ENCODE measurements around the gene TENM4. TPM values are rescaled to one million over a fixed set of nuclear protein-coding genes. Genes with fewer than 3 reads are reported as not detected.

Gene TENM4
- total RNA-seq, 1 donor from 2014 or later = 50.7 TPM

GRCh38 chr11:79150966-79151365 lies 289.9 kb downstream of the TENM4 start:
- Mint-ChIP-seq H3K27ac (ENCODE audit: unreplicated experiment) (no peak overlapping the region), H3K4me1 (ENCODE audit: low read depth, unreplicated experiment) (no peaks in the 10 kb centered on the region), H3K9me3 (ENCODE audit: unreplicated experiment) (peaks cover 3% of the 10 kb centered on the region), H3K4me3 (ENCODE audit: unreplicated experiment) (no peak overlapping the region), H3K27me3 (ENCODE audit: unreplicated experiment) (no peaks in the 10 kb centered on the region), H3K36me3 (ENCODE audit: unreplicated experiment) (peaks cover 6% of the 10 kb centered on the region)
- DNase-seq = no peak
- no peak for TF ChIP-seq CTCF (IDR thresholded peaks at IDR 0.05; ENCODE audit: partially characterized antibody, unreplicated experiment)

- H3K27ac Mint-ChIP-seq (ENCODE audit: unreplicated experiment) = no peak overlapping the region
- peaks cover 6% of the 10 kb centered on the region for H3K36me3 Mint-ChIP-seq (ENCODE audit: unreplicated experiment)
- H3K4me3 Mint-ChIP-seq (ENCODE audit: unreplicated experiment) = no peak overlapping the region
- H3K27me3 Mint-ChIP-seq (ENCODE audit: unreplicated experiment) = no peaks in the 10 kb centered on the region
- no peak for DNase-seq
- H3K4me1 Mint-ChIP-seq (ENCODE audit: low read depth, unreplicated experiment) = no peaks in the 10 kb centered on the region
- no peak for TF ChIP-seq CTCF (IDR thresholded peaks at IDR 0.05; ENCODE audit: partially characterized antibody, unreplicated experiment)
- H3K9me3 Mint-ChIP-seq (ENCODE audit: unreplicated experiment) = peaks cover 3% of the 10 kb centered on the region
Observed at GRCh38 chr11:79150320-79150719, 290.5 kb downstream of the TENM4 start.

- H3K4me1 Mint-ChIP-seq (ENCODE audit: low read depth, unreplicated experiment) = no peaks in the 10 kb centered on the region
- DNase-seq = no peak
- TF ChIP-seq CTCF (IDR thresholded peaks at IDR 0.05; ENCODE audit: partially characterized antibody, unreplicated experiment) = no peak
- no peaks in the 10 kb centered on the region for H3K27me3 Mint-ChIP-seq (ENCODE audit: unreplicated experiment)
- H3K36me3 Mint-ChIP-seq (ENCODE audit: unreplicated experiment) = peaks cover 2% of the 10 kb centered on the region
- no peak overlapping the region for H3K27ac Mint-ChIP-seq (ENCODE audit: unreplicated experiment)
- no peaks in the 10 kb centered on the region for H3K9me3 Mint-ChIP-seq (ENCODE audit: unreplicated experiment)
- H3K4me3 Mint-ChIP-seq (ENCODE audit: unreplicated experiment) = no peak overlapping the region
Observed at GRCh38 chr11:79147731-79148130, 293.1 kb downstream of the TENM4 start.

GRCh38 chr11:79147011-79147410 lies 293.8 kb downstream of the TENM4 start:
- no peaks in the 10 kb centered on the region for H3K9me3 Mint-ChIP-seq (ENCODE audit: unreplicated experiment)
- no peak for TF ChIP-seq CTCF (IDR thresholded peaks at IDR 0.05; ENCODE audit: partially characterized antibody, unreplicated experiment)
- H3K36me3 Mint-ChIP-seq (ENCODE audit: unreplicated experiment) = no peaks in the 10 kb centered on the region
- H3K4me1 Mint-ChIP-seq (ENCODE audit: low read depth, unreplicated experiment) = no peaks in the 10 kb centered on the region
- no peak overlapping the region for H3K4me3 Mint-ChIP-seq (ENCODE audit: unreplicated experiment)
- no peaks in the 10 kb centered on the region for H3K27me3 Mint-ChIP-seq (ENCODE audit: unreplicated experiment)
- no peak for DNase-seq
- H3K27ac Mint-ChIP-seq (ENCODE audit: unreplicated experiment) = no peak overlapping the region

- DNase-seq = no peak
- TF ChIP-seq CTCF (IDR thresholded peaks at IDR 0.05; ENCODE audit: partially characterized antibody, unreplicated experiment) = no peak
- Mint-ChIP-seq H3K4me3 (ENCODE audit: unreplicated experiment) (no peak overlapping the region), H3K27me3 (ENCODE audit: unreplicated experiment) (no peaks in the 10 kb centered on the region), H3K9me3 (ENCODE audit: unreplicated experiment) (no peaks in the 10 kb centered on the region), H3K27ac (ENCODE audit: unreplicated experiment) (no peak overlapping the region), H3K36me3 (ENCODE audit: unreplicated experiment) (no peaks in the 10 kb centered on the region), H3K4me1 (ENCODE audit: low read depth, unreplicated experiment) (no peaks in the 10 kb centered on the region)
Observed at GRCh38 chr11:79139900-79140299, 300.9 kb downstream of the TENM4 start.
